Measurements from ENCODE around the gene DDX31. TPM values are rescaled to one million over a fixed set of nuclear protein-coding genes. Genes with fewer than 3 reads are reported as not detected.

Gene DDX31
- total RNA-seq, 1 donor from 2014 or later, result 15.8 TPM

GRCh38 chr9:132614324-132614723, 55.5 kb downstream of the DDX31 start:
- Mint-ChIP-seq H3K4me3 (ENCODE audit: unreplicated experiment) (no peak overlapping the region), H3K27ac (ENCODE audit: unreplicated experiment) (no peak overlapping the region), H3K36me3 (ENCODE audit: low read depth, unreplicated experiment) (peaks cover 49% of the 10 kb centered on the region), H3K4me1 (ENCODE audit: unreplicated experiment) (no peaks in the 10 kb centered on the region), H3K27me3 (ENCODE audit: unreplicated experiment) (peaks cover 2% of the 10 kb centered on the region), H3K9me3 (ENCODE audit: unreplicated experiment) (no peaks in the 10 kb centered on the region)
- no peak for TF ChIP-seq CTCF (IDR thresholded peaks at IDR 0.05; ENCODE audit: unreplicated experiment)
- no peak for DNase-seq (ENCODE audit: low spot score)

- no peak overlapping the region for H3K27ac Mint-ChIP-seq (ENCODE audit: unreplicated experiment)
These were observed 59.1 kb downstream of the DDX31 start for GRCh38 chr9:132610661-132611060.

GRCh38 chr9:132609829-132610228, 60.0 kb downstream of the DDX31 start:
- peaks cover 2% of the 10 kb centered on the region for H3K27me3 Mint-ChIP-seq (ENCODE audit: unreplicated experiment)
- H3K36me3 Mint-ChIP-seq (ENCODE audit: low read depth, unreplicated experiment), result peaks cover 38% of the 10 kb centered on the region
- DNase-seq (ENCODE audit: low spot score), result no peak
- H3K9me3 Mint-ChIP-seq (ENCODE audit: unreplicated experiment), result no peaks in the 10 kb centered on the region
- H3K4me3 Mint-ChIP-seq (ENCODE audit: unreplicated experiment), result no peak overlapping the region
- H3K4me1 Mint-ChIP-seq (ENCODE audit: unreplicated experiment), result peaks cover 24% of the 10 kb centered on the region
- no peak overlapping the region for H3K27ac Mint-ChIP-seq (ENCODE audit: unreplicated experiment)
- TF ChIP-seq CTCF (IDR thresholded peaks at IDR 0.05; ENCODE audit: unreplicated experiment), result no peak

More at GRCh38 chr9:132610661-132611060, 59.1 kb downstream of the DDX31 start:
- no peak for DNase-seq (ENCODE audit: low spot score)
- H3K27me3 Mint-ChIP-seq (ENCODE audit: unreplicated experiment), result peaks cover 2% of the 10 kb centered on the region
- TF ChIP-seq CTCF (IDR thresholded peaks at IDR 0.05; ENCODE audit: unreplicated experiment), result no peak
- no peaks in the 10 kb centered on the region for H3K9me3 Mint-ChIP-seq (ENCODE audit: unreplicated experiment)
- H3K4me1 Mint-ChIP-seq (ENCODE audit: unreplicated experiment), result peaks cover 15% of the 10 kb centered on the region
- peaks cover 38% of the 10 kb centered on the region for H3K36me3 Mint-ChIP-seq (ENCODE audit: low read depth, unreplicated experiment)
- no peak overlapping the region for H3K4me3 Mint-ChIP-seq (ENCODE audit: unreplicated experiment)

GRCh38 chr9:132609184-132609583, 60.6 kb downstream of the DDX31 start:
- TF ChIP-seq CTCF (IDR thresholded peaks at IDR 0.05; ENCODE audit: unreplicated experiment), result no peak
- Mint-ChIP-seq H3K4me3 (ENCODE audit: unreplicated experiment) (no peak overlapping the region), H3K27me3 (ENCODE audit: unreplicated experiment) (no peaks in the 10 kb centered on the region), H3K4me1 (ENCODE audit: unreplicated experiment) (peaks cover 30% of the 10 kb centered on the region), H3K9me3 (ENCODE audit: unreplicated experiment) (no peaks in the 10 kb centered on the region), H3K27ac (ENCODE audit: unreplicated experiment) (no peak overlapping the region), H3K36me3 (ENCODE audit: low read depth, unreplicated experiment) (peaks cover 32% of the 10 kb centered on the region)
- DNase-seq (ENCODE audit: low spot score), result no peak

GRCh38 chr9:132606066-132606465, 63.7 kb downstream of the DDX31 start:
- Mint-ChIP-seq H3K27ac (ENCODE audit: unreplicated experiment) (no peak overlapping the region), H3K27me3 (ENCODE audit: unreplicated experiment) (peaks cover 5% of the 10 kb centered on the region), H3K4me3 (ENCODE audit: unreplicated experiment) (no peak overlapping the region), H3K36me3 (ENCODE audit: low read depth, unreplicated experiment) (peaks cover 20% of the 10 kb centered on the region), H3K9me3 (ENCODE audit: unreplicated experiment) (no peaks in the 10 kb centered on the region), H3K4me1 (ENCODE audit: unreplicated experiment) (peaks cover 52% of the 10 kb centered on the region)
- TF ChIP-seq CTCF (IDR thresholded peaks at IDR 0.05; ENCODE audit: unreplicated experiment), result no peak
- no peak for DNase-seq (ENCODE audit: low spot score)

All from endothelial cell (in vitro differentiated cells).